ENCODE measurements around the gene CNTNAP5.

The CNTNAP5 gene

GRCh38 chr2:124485659-124486058 lies 460.6 kb downstream of the CNTNAP5 start:
- no peak for DNase-seq
- TF ChIP-seq CTCF (IDR thresholded peaks at IDR 0.05; ENCODE audit: low read depth, low read length, missing control alignments): no peak
- Histone ChIP-seq H3K27ac (no peak overlapping the region), H3K27me3 (replicated peaks) (no peaks in the 10 kb centered on the region), H3K4me3 (ENCODE audit: low read depth, low read length) (no peak overlapping the region), H3K36me3 (replicated peaks) (no peaks in the 10 kb centered on the region)
- in situ Hi-C loops (cut with HindIII; ENCODE audit: low pct_ligation_motif_present, low sequenced_read_pairs): no loop called here

- no peak for DNase-seq
- in situ Hi-C loops (cut with HindIII; ENCODE audit: low pct_ligation_motif_present, low sequenced_read_pairs): no loop called here
- Histone ChIP-seq H3K4me3 (ENCODE audit: low read depth, low read length) (no peak overlapping the region), H3K36me3 (replicated peaks) (no peaks in the 10 kb centered on the region), H3K27me3 (replicated peaks) (no peaks in the 10 kb centered on the region), H3K27ac (no peak overlapping the region)
- TF ChIP-seq CTCF (IDR thresholded peaks at IDR 0.05; ENCODE audit: low read depth, low read length, missing control alignments): no peak
These were observed 464.6 kb downstream of the CNTNAP5 start for GRCh38 chr2:124489686-124490085.

- no peak overlapping the region for H3K4me3 ChIP-seq (ENCODE audit: low read depth, low read length)
- no peak overlapping the region for H3K27ac ChIP-seq
- TF ChIP-seq CTCF (IDR thresholded peaks at IDR 0.05; ENCODE audit: low read depth, low read length, missing control alignments): no peak
- H3K27me3 ChIP-seq (replicated peaks): no peaks in the 10 kb centered on the region
- no peaks in the 10 kb centered on the region for H3K36me3 ChIP-seq (replicated peaks)
- in situ Hi-C loops (cut with HindIII; ENCODE audit: low pct_ligation_motif_present, low sequenced_read_pairs): no loop called here
- DNase-seq: no peak
These were observed 476.6 kb downstream of the CNTNAP5 start for GRCh38 chr2:124501575-124502152.

- no peak for DNase-seq
- in situ Hi-C loops (cut with HindIII; ENCODE audit: low pct_ligation_motif_present, low sequenced_read_pairs): no loop called here
- no peak overlapping the region for H3K4me3 ChIP-seq (ENCODE audit: low read depth, low read length)
- H3K36me3 ChIP-seq (replicated peaks): no peaks in the 10 kb centered on the region
- H3K27ac ChIP-seq: no peak overlapping the region
- H3K27me3 ChIP-seq (replicated peaks): no peaks in the 10 kb centered on the region
- TF ChIP-seq CTCF (IDR thresholded peaks at IDR 0.05; ENCODE audit: low read depth, low read length, missing control alignments): no peak
These were observed 489.1 kb downstream of the CNTNAP5 start for GRCh38 chr2:124514236-124514635.

- in situ Hi-C loops (cut with HindIII; ENCODE audit: low pct_ligation_motif_present, low sequenced_read_pairs): no loop called here
- TF ChIP-seq CTCF (IDR thresholded peaks at IDR 0.05; ENCODE audit: low read depth, low read length, missing control alignments): no peak
These were observed 495.9 kb downstream of the CNTNAP5 start for GRCh38 chr2:124520953-124521352.

GRCh38 chr2:124523096-124523495 lies 498.0 kb downstream of the CNTNAP5 start:
- H3K27ac ChIP-seq: no peak overlapping the region

More at GRCh38 chr2:124520953-124521352, 495.9 kb downstream of the CNTNAP5 start:
- H3K27ac ChIP-seq: no peak overlapping the region
- no peaks in the 10 kb centered on the region for H3K27me3 ChIP-seq (replicated peaks)
- H3K36me3 ChIP-seq (replicated peaks): no peaks in the 10 kb centered on the region
- no peak for DNase-seq
- H3K4me3 ChIP-seq (ENCODE audit: low read depth, low read length): no peak overlapping the region

More at GRCh38 chr2:124523096-124523495, 498.0 kb downstream of the CNTNAP5 start:
- Histone ChIP-seq H3K4me3 (ENCODE audit: low read depth, low read length) (no peak overlapping the region), H3K36me3 (replicated peaks) (no peaks in the 10 kb centered on the region), H3K27me3 (replicated peaks) (no peaks in the 10 kb centered on the region)
- TF ChIP-seq CTCF (IDR thresholded peaks at IDR 0.05; ENCODE audit: low read depth, low read length, missing control alignments): no peak
- in situ Hi-C loops (cut with HindIII; ENCODE audit: low pct_ligation_motif_present, low sequenced_read_pairs): no loop called here
- no peak for DNase-seq

All from brain microvascular endothelial cell (primary cell).